H1 (cell line): Measurements from ENCODE around the gene IFI16. TPM values are rescaled to one million over a fixed set of nuclear protein-coding genes. Genes with fewer than 3 reads are reported as not detected.

ENCODE experiments used
- CTCF ChIA-PET: fragments of 300-600 bp; sonication (Branson Sonifier 250); formaldehyde crosslinking; loops from one replicate; lab custom pipeline; 2021; ENCODE audit not compliant: partially characterized antibody; lab: Charles Lee
- POLR2A ChIA-PET: fragments of 300-600 bp; sonication (Branson Sonifier 250); formaldehyde crosslinking; loops from one replicate; lab custom pipeline; 2021; ENCODE audit warnings: inconsistent platforms; ENCODE audit not compliant: partially characterized antibody; lab: Charles Lee
- DNase-seq, 2 experiments: peaks; one replicate each; pipeline versions ENCODE4 v3.0.0 to v3.0.0-alpha.2; 2010 to 2022; ENCODE audit warnings: low spot score in 2 of 2, low read depth in 1 of 2, mixed read lengths in 1 of 2
- FAIRE-seq: peaks from 2 replicates; lab custom pipeline; 2011; peaks lifted over from hg19 to GRCh38; lab: Jason Lieb, UNC
- H2AFZ ChIP-seq: 2 replicates; pipeline ENCODE4 v1.8.1; 2012; ENCODE audit warnings: low read length, inconsistent platforms
- H2AK5ac ChIP-seq: 2 replicates; pipeline ENCODE4 v1.6.1; 2013; ENCODE audit warnings: low read depth, low read length
- H2BK120ac ChIP-seq: replicated peaks from 2 replicates; pipeline ENCODE3; 2013; ENCODE audit warnings: low read depth, low read length, inconsistent platforms
- H2BK12ac ChIP-seq: 2 replicates; pipeline ENCODE4 v1.6.1; 2013; ENCODE audit warnings: low read depth, low read length
- H2BK15ac ChIP-seq: 2 replicates; pipeline ENCODE4 v1.6.1; 2013; ENCODE audit warnings: low read length
- H2BK20ac ChIP-seq: 2 replicates; pipeline ENCODE4 v1.6.1; 2013; ENCODE audit warnings: low read length
- H2BK5ac ChIP-seq: 2 replicates; pipeline ENCODE4 v1.6.1; 2013; ENCODE audit warnings: low read depth, low read length
- H3K14ac ChIP-seq: 2 replicates; pipeline ENCODE4 v1.6.1; 2013; ENCODE audit warnings: inconsistent platforms; ENCODE audit not compliant: insufficient read length
- H3K18ac ChIP-seq: 2 replicates; pipeline ENCODE4 v1.6.1; 2013; ENCODE audit warnings: low read length; ENCODE audit errors: extremely low read depth
- H3K23ac ChIP-seq: 2 replicates; pipeline ENCODE4 v1.6.1; 2013; ENCODE audit warnings: inconsistent platforms; ENCODE audit not compliant: insufficient read length
- H3K23me2 ChIP-seq: 2 replicates; pipeline ENCODE4 v1.6.1; 2013; ENCODE audit warnings: low read depth, low read length
- H3K27ac ChIP-seq: 2 replicates; pipeline ENCODE4 v1.6.1; 2011; ENCODE audit warnings: low read depth, low read length, inconsistent platforms
- H3K27me3 ChIP-seq, 4 experiments: replicated peaks in 1 of 4; 1 replicate in 1 of 4; 2 replicates in 3 of 4; pipeline versions ENCODE4 v1.6.1 to v1.8.1; 2011 to 2013; ENCODE audit warnings: low read length in 3 of 4, mild to moderate bottlenecking in 3 of 4, inconsistent platforms in 2 of 4, mixed read lengths in 2 of 4, moderate library complexity in 1 of 4; ENCODE audit not compliant: control insufficient read depth in 3 of 4, insufficient read depth in 3 of 4; ENCODE audit errors: extremely low read depth in 1 of 4
- H3K36me3 ChIP-seq, 4 experiments: 2 replicates each; pipeline versions ENCODE4 v1.6.1 to v1.8.1; 2011 to 2013; ENCODE audit warnings: mild to moderate bottlenecking in 4 of 4, low read length in 3 of 4, moderate library complexity in 2 of 4, control low read depth in 1 of 4, inconsistent platforms in 1 of 4; ENCODE audit not compliant: insufficient read depth in 4 of 4, control insufficient read depth in 2 of 4
- H3K4ac ChIP-seq: replicated peaks from 2 replicates; pipeline ENCODE3; 2013; ENCODE audit warnings: low read length, low read depth, mixed read lengths, inconsistent platforms; ENCODE audit not compliant: insufficient read length
- H3K4me1 ChIP-seq, 4 experiments: replicated peaks in 1 of 4; 1 replicate in 1 of 4; 2 replicates in 3 of 4; pipeline versions ENCODE4 v1.6.1 to v1.8.1; 2011 to 2013; ENCODE audit warnings: low read length in 3 of 4, inconsistent platforms in 2 of 4, mixed read lengths in 1 of 4; ENCODE audit not compliant: insufficient read depth in 4 of 4, control insufficient read depth in 3 of 4
- H3K4me2 ChIP-seq, 2 experiments: 2 replicates each; pipeline versions ENCODE4 v1.6.1 to v1.8.1; 2011 to 2013; ENCODE audit warnings: low read depth in 2 of 2, low read length in 2 of 2, control low read depth in 1 of 2, inconsistent platforms in 1 of 2, mild to moderate bottlenecking in 1 of 2; ENCODE audit not compliant: insufficient read depth in 1 of 2
- H3K4me3 ChIP-seq, 4 experiments: fragments of 200-600, 300-600 bp in 1 of 4; sonication (generic), shearing (Covaris generic), sonication (Bioruptor Twin) in 1 of 4; 2 replicates each; pipeline versions ENCODE4 v1.5.1 to v1.8.1; 2011 to 2016; ENCODE audit warnings: low read length in 4 of 4, low read depth in 3 of 4, control low read depth in 2 of 4, inconsistent platforms in 2 of 4, mild to moderate bottlenecking in 2 of 4, mixed read lengths in 1 of 4, moderate library complexity in 1 of 4; ENCODE audit not compliant: insufficient read depth in 2 of 4; ENCODE audit errors: extremely low read depth in 1 of 4
- H3K56ac ChIP-seq: replicated peaks from 2 replicates; pipeline ENCODE3; 2013; ENCODE audit warnings: low read depth, mild to moderate bottlenecking, mixed read lengths, low read length, inconsistent platforms; ENCODE audit not compliant: insufficient read length
- H3K79me1 ChIP-seq: 2 replicates; pipeline ENCODE4 v1.6.1; 2013; ENCODE audit warnings: low read depth, low read length, control low read depth
- H3K79me2 ChIP-seq, 2 experiments: 2 replicates each; pipeline versions ENCODE4 v1.6.1 to v1.8.1; 2012 to 2013; ENCODE audit warnings: low read length in 2 of 2, mild to moderate bottlenecking in 2 of 2, inconsistent platforms in 1 of 2; ENCODE audit not compliant: insufficient read depth in 2 of 2, control insufficient read depth in 1 of 2
- H3K9ac ChIP-seq, 4 experiments: replicated peaks in 1 of 4; 1 replicate in 1 of 4; 2 replicates in 3 of 4; pipeline versions ENCODE4 v1.6.1 to v1.8.1; 2011 to 2013; ENCODE audit warnings: low read depth in 3 of 4, low read length in 3 of 4, control low read depth in 2 of 4, mild to moderate bottlenecking in 2 of 4, moderate library complexity in 2 of 4, inconsistent platforms in 1 of 4; ENCODE audit errors: extremely low read depth in 1 of 4
- H3K9me3 ChIP-seq, 2 experiments: 2 replicates each; pipeline versions ENCODE4 v1.6.1 to v1.8.1; 2012 to 2013; ENCODE audit warnings: mild to moderate bottlenecking in 2 of 2, moderate library complexity in 2 of 2, control low read depth in 1 of 2, inconsistent platforms in 1 of 2, low read depth in 1 of 2, low read length in 1 of 2, mixed read lengths in 1 of 2; ENCODE audit not compliant: insufficient read depth in 2 of 2
- H4K20me1 ChIP-seq, 2 experiments: replicated peaks in 1 of 2; 2 replicates each; pipeline versions ENCODE3 to v1.8.1; 2011 to 2013; ENCODE audit warnings: inconsistent platforms in 2 of 2, low read length in 2 of 2, mild to moderate bottlenecking in 1 of 2; ENCODE audit not compliant: insufficient read depth in 2 of 2, control insufficient read depth in 1 of 2
- H4K5ac ChIP-seq: 2 replicates; pipeline ENCODE4 v1.6.1; 2013; ENCODE audit warnings: low read length, low read depth, mixed read lengths, inconsistent platforms; ENCODE audit not compliant: insufficient read length
- H4K8ac ChIP-seq: 2 replicates; pipeline ENCODE4 v1.8.0; 2013; ENCODE audit warnings: mild to moderate bottlenecking, moderate library complexity, low read length, inconsistent platforms; ENCODE audit not compliant: insufficient read depth; ENCODE audit errors: extremely low read depth
- H4K91ac ChIP-seq: replicated peaks from 2 replicates; pipeline ENCODE3; 2013; ENCODE audit warnings: low read length, mixed read lengths, inconsistent platforms; ENCODE audit not compliant: insufficient read length
- ATF2 ChIP-seq: IDR thresholded peaks from 2 replicates; pipeline ENCODE4 v1.6.1; 2012; ENCODE audit warnings: low read length, inconsistent platforms
- BACH1 ChIP-seq: IDR thresholded peaks from 2 replicates; pipeline ENCODE4 v1.6.1; 2012; ENCODE audit warnings: low read length, improper control_type of control experiment
- CBX5 ChIP-seq: fragments of 300-800, 300-1000 bp; sonication (generic); IDR thresholded peaks from 2 replicates; pipeline ENCODE4 v1.7.1; 2016; ENCODE audit warnings: antibody characterized with exemption, low read length, low read depth
- CBX8 ChIP-seq: fragments of 300-800, 300-1000 bp; sonication (generic); IDR thresholded peaks from 2 replicates; pipeline ENCODE4 v1.7.1; 2016; ENCODE audit warnings: low read depth, low read length, borderline replicate concordance
- JUND ChIP-seq: IDR thresholded peaks from 2 replicates; pipeline ENCODE4 v1.6.1; 2011; ENCODE audit warnings: mild to moderate bottlenecking, improper control_type of control experiment, low read length
- KDM5A ChIP-seq: fragments of 200-600 bp; IDR thresholded peaks from 2 replicates; pipeline ENCODE4 v1.7.1; 2012; ENCODE audit warnings: mild to moderate bottlenecking, low read length, inconsistent platforms, mixed read lengths
- NRF1 ChIP-seq: IDR thresholded peaks from 2 replicates; pipeline ENCODE4 v1.6.1; 2011; ENCODE audit warnings: mild to moderate bottlenecking, low read depth, low read length, improper control_type of control experiment
- SIX5 ChIP-seq: IDR thresholded peaks from 2 replicates; pipeline ENCODE4 v1.6.1; 2011; ENCODE audit warnings: mild to moderate bottlenecking, low read depth, low read length
- SRF ChIP-seq: IDR thresholded peaks from 2 replicates; pipeline ENCODE4 v1.6.1; 2011; ENCODE audit warnings: mild to moderate bottlenecking, low read depth, low read length, moderate library complexity
- SUZ12 ChIP-seq: fragments of 200-600 bp; sonication (generic); IDR thresholded peaks from 2 replicates; pipeline ENCODE4 v1.6.1; 2012; ENCODE audit warnings: mild to moderate bottlenecking, inconsistent platforms, low read length, moderate library complexity, mixed read lengths
- TBP ChIP-seq: IDR thresholded peaks from 2 replicates; pipeline ENCODE4 v1.6.1; 2011; ENCODE audit warnings: low read depth, low read length, improper control_type of control experiment
- WGBS, 2 experiments: shearing (Covaris generic) in 1 of 2; methylation state at CpG; one replicate each; pipeline versions ENCODE4 v1.1.6 to v1.1.7; 2013 to 2015; ENCODE audit warnings: low lambda C conversion rate in 2 of 2, mixed read lengths in 2 of 2, inconsistent platforms in 1 of 2, low coverage in 1 of 2, missing lambda C conversion rate in 1 of 2; ENCODE audit not compliant: insufficient replicate concordance in 2 of 2, insufficient coverage in 1 of 2, insufficient read length in 1 of 2; ENCODE audit errors: extremely low coverage in 1 of 2, missing lambda C conversion rate in 1 of 2; 5-methylcytosine and 5-hydroxymethylcytosine counted together
- polyA plus RNA-seq, 7 experiments: library from polyadenylated mRNA; depleted of rRNA in 3 of 7; stranded (reverse) in 5 of 7; unstranded in 2 of 7; fragments of >200 nt in 5 of 7; fragments of 200-250 nt in 2 of 7; gene quantifications; 1 replicate in 5 of 7; 2 replicates in 1 of 7; 4 replicates in 1 of 7; pipeline versions ENCODE4 v1.2.1 to v1.2.3, GENCODE V29; 2011 to 2013; ENCODE audit warnings: missing spikeins in 2 of 7, mixed read lengths in 2 of 7
- total RNA-seq: library from RNA; stranded (reverse); fragmentation: NEBNext Ultra II Directional; extraction: Animal tissue kit (Norgen Biotek cat#: 25700); gene quantifications from 2 replicates; pipeline ENCODE4 v1.2.1, GENCODE V29; 2021
- TF ChIP-seq, protein P1 (sequence below): IDR thresholded peaks from 2 replicates; pipeline ENCODE4 v1.6.1; 2012; ENCODE audit warnings: inconsistent platforms
- TF ChIP-seq, protein P2 (sequence below): IDR thresholded peaks from 2 replicates; pipeline ENCODE4 v1.6.1; 2012; ENCODE audit warnings: inconsistent platforms

Gene IFI16
- total and polyA plus RNA-seq, 2 of the 8 experiments (the other 6 are each of a cell fraction or from before 2014, with no cell fraction given): 0.63 to 0.74 TPM

GRCh38 chr1:158979229-158979628, 30.5 kb upstream of the IFI16 start:
- Histone ChIP-seq H2BK15ac (no peak overlapping the region), H4K20me1 (no peaks in the 10 kb centered on the region), H3K9ac (no peak overlapping the region), H3K36me3 (no peaks in the 10 kb centered on the region), H3K9me3 (no peaks in the 10 kb centered on the region; a peak in 1 of 4 replicates), H4K8ac (no peak overlapping the region), H3K4me1 (no peaks in the 10 kb centered on the region; a peak in 1 of 7 replicates), H2BK5ac (no peak overlapping the region), H3K4me3 (no peak overlapping the region), H3K27ac (no peak overlapping the region), H3K4me2 (no peak overlapping the region), H3K79me2 (no peaks in the 10 kb centered on the region), H3K14ac (no peak overlapping the region), H2BK20ac (no peak overlapping the region), H4K91ac (no peak overlapping the region), H3K18ac (no peak overlapping the region), H3K23me2 (no peaks in the 10 kb centered on the region), H2BK120ac (no peak overlapping the region), H3K27me3 (no peaks in the 10 kb centered on the region), H2AK5ac (no peak overlapping the region), H3K56ac (no peak overlapping the region), H3K79me1 (no peaks in the 10 kb centered on the region), H3K4ac (no peak overlapping the region), H3K23ac (no peak overlapping the region), H2AFZ (no peak overlapping the region), H4K5ac (no peak overlapping the region), H2BK12ac (no peak overlapping the region)
- WGBS, 2 experiments: 94% methylated on average over 1 of the region's 1 CpG; no CpG with 5 or more reads in 1 of the 2 experiments
- FAIRE-seq (no peak), DNase-seq (no peak)
- ChIA-PET POLR2A (no interaction called here), CTCF (interaction anchor here (1.4 kb wide), 1 partner anchor 182 kb away, joined by 3 read pairs; no protein-coding TSS in a partner anchor)
- TF ChIP-seq BACH1 (no peak), CBX5 (no peak), JUND (no peak), ATF2 (no peak), SRF (no peak), SIX5 (no peak), KDM5A (no peak), TBP (no peak), NRF1 (no peak), SUZ12 (no peak), CBX8 (no peak)
- TF ChIP-seq, protein P1, sequence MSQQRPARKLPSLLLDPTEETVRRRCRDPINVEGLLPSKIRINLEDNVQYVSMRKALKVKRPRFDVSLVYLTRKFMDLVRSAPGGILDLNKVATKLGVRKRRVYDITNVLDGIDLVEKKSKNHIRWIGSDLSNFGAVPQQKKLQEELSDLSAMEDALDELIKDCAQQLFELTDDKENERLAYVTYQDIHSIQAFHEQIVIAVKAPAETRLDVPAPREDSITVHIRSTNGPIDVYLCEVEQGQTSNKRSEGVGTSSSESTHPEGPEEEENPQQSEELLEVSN: no peak
- TF ChIP-seq, protein P2, sequence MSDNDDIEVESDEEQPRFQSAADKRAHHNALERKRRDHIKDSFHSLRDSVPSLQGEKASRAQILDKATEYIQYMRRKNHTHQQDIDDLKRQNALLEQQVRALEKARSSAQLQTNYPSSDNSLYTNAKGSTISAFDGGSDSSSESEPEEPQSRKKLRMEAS: no peak
